Heart right ventricle (tissue), 16 donors: ENCODE results near the gene DOCK4. TPM values are rescaled to one million over a fixed set of nuclear protein-coding genes. Genes with fewer than 3 reads are reported as not detected.
A peak's percentile ranks its signal among the peaks of the same experiment; 100 is the strongest.

Source experiments
- ATAC-seq, 8 donors: fragments of 200-7000 bp; cut with Tn5 transposase; one replicate each; pipeline ENCODE4 v1.9.1; 2020; ENCODE audit warnings: mild to moderate bottlenecking in 8 of 8, moderate library complexity in 8 of 8, moderate number of reproducible peaks in 1 of 8
- DNase-seq, 2 donors: peaks; one replicate each; pipeline ENCODE4 v3.0.0-alpha.2; 2020
- H3K27ac ChIP-seq, 10 donors: fragments of 200-600 bp; sonication (generic) in 2 of 10; one replicate each; pipeline versions ENCODE4 v1.5.0 to v1.8.0; 2020 to 2022; ENCODE audit warnings: mild to moderate bottlenecking in 3 of 10
- H3K27me3 ChIP-seq, 7 donors: fragments of 200-600 bp; one replicate each; pipeline ENCODE4 v1.8.0; 2021 to 2022; ENCODE audit warnings: mild to moderate bottlenecking in 2 of 7
- H3K36me3 ChIP-seq, 9 donors: fragments of 200-600 bp; sonication (generic) in 1 of 9; one replicate each; pipeline versions ENCODE4 v1.5.0 to v1.8.0; 2020 to 2022; ENCODE audit warnings: mild to moderate bottlenecking in 2 of 9
- H3K4me1 ChIP-seq, 9 donors: fragments of 200-600 bp; sonication (generic) in 1 of 9; one replicate each; pipeline versions ENCODE4 v1.5.0 to v1.8.0; 2020 to 2022; ENCODE audit warnings: mild to moderate bottlenecking in 4 of 9
- H3K4me3 ChIP-seq, 10 donors: fragments of 200-600 bp; sonication (generic) in 2 of 10; one replicate each; pipeline versions ENCODE4 v1.5.0 to v1.8.0; 2020 to 2022; ENCODE audit warnings: mild to moderate bottlenecking in 7 of 10, moderate library complexity in 2 of 10
- H3K9me3 ChIP-seq, 11 donors: fragments of 200-600 bp in 10 of 11; sonication (generic) in 2 of 11; one replicate each; pipeline versions ENCODE4 v1.5.0 to v1.8.0; 2013 to 2022; ENCODE audit warnings: mild to moderate bottlenecking in 2 of 11, control low read depth in 1 of 11, moderate library complexity in 1 of 11
- WGBS, 2 donors: extraction: QIAGEN DNeasy Blood & Tissue Kit; methylation state at CpG; one replicate each; pipeline ENCODE4 v1.1.7; 2013; ENCODE audit warnings: inconsistent platforms in 1 of 2; 5-methylcytosine and 5-hydroxymethylcytosine counted together
- intact Hi-C, 10 donors: fragments of 100-400 bp; cut with DNase I; formaldehyde crosslinking; loops; one replicate each; pipeline versions ENCODE4 v1.11.1 to v1.14.2; 2022
- polyA plus RNA-seq, 2 donors: library from polyadenylated mRNA; stranded (reverse); fragments of 200-250 nt; gene quantifications; one replicate each; pipeline ENCODE4 v1.2.3, GENCODE V29; 2013
- total RNA-seq, 10 donors: library from RNA; stranded (reverse); fragmentation: NEBNext Ultra II Directional in 3 of 10; extraction: Animal tissue kit (Norgen Biotek cat#: 25700) in 3 of 10; gene quantifications; one replicate each; pipeline versions ENCODE4 v1.2.1 to v1.2.4, GENCODE V29; 2021 to 2023
- TF ChIP-seq, protein P1 (sequence below), 9 donors: fragments of 200-600 bp; sonication (generic) in 2 of 9; IDR thresholded peaks; one replicate each; pipeline versions ENCODE4 v1.5.0 to v1.8.0; 2021 to 2022; ENCODE audit warnings: antibody characterized with exemption in 9 of 9, mild to moderate bottlenecking in 5 of 9, moderate library complexity in 1 of 9
- donor health status: Arrhythmogenic right ventricular cardiomyopathy.
- donor health status: ischemic (EF 13 %, LVEDD 7.1; RV severe dilation, severe dysfunction).
- donor health status: healthy with polysubstance abuse.
- donor health status: DM: no; HTN: yes; CAD: no.
- donor health status: DM: no; HTN: no; CAD: no.
- donor health status: ischemic (EF 25% LVEDD 6.9; RV normal size, moderate dysfunction).
- donor health status: ischemic (EF 25% LVEDD 5.7; RV mildly dilated, moderate dysfunction).
- donor health status: healthy.
- donor health status: DM: yes; HTN: yes; CAD: no.
- donor health status: Ischemic cardiomyopathy.
- donor health status: ischemic (EF 35%, LVEDD 5.7; RV mildly dilated, moderate dysfunction).
- donor health status: nonischemic (EF 11% LVEDD 7.7; RV severe dilation, severe dysfunction).
- donor health status: DM: yes; HTN: yes; CAD: no.
- donor health status: PGD.
- donor health status: ischemic (EF 29% LVEDD 5.4; RV normal size, mild dysfunction).
- donor health status: nonischemic (EF 23%, LVEDD 6.1; RV moderate dilation, normal function).

Gene DOCK4
- total and polyA plus RNA-seq, 12 donors, result 2.6 to 26.8 (median 14.7) TPM

DNA sequence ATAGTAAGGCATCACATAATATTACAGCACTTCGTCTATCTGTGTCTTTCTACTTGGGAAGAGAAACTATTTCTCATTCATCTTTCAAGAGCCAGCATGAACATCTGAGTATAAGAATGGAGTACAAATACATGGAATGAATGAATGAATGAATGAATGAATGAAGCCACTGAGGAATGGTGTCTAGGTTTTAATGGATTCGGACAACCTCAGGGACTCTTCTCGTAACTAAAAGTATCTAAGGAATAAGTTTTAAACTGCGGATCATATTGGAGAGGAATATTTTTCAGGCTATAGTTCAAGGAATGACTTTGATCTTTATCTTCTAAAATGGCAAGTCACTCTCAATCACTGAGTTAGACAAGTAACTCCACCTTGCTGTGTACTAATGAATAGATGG is 199.0 kb downstream of the DOCK4 start:
- H3K36me3 ChIP-seq, result peaks cover 0 to 7% (median 0%) of the 10 kb centered on the region in 9 donors
- TF ChIP-seq, protein P1, sequence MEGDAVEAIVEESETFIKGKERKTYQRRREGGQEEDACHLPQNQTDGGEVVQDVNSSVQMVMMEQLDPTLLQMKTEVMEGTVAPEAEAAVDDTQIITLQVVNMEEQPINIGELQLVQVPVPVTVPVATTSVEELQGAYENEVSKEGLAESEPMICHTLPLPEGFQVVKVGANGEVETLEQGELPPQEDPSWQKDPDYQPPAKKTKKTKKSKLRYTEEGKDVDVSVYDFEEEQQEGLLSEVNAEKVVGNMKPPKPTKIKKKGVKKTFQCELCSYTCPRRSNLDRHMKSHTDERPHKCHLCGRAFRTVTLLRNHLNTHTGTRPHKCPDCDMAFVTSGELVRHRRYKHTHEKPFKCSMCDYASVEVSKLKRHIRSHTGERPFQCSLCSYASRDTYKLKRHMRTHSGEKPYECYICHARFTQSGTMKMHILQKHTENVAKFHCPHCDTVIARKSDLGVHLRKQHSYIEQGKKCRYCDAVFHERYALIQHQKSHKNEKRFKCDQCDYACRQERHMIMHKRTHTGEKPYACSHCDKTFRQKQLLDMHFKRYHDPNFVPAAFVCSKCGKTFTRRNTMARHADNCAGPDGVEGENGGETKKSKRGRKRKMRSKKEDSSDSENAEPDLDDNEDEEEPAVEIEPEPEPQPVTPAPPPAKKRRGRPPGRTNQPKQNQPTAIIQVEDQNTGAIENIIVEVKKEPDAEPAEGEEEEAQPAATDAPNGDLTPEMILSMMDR (IDR thresholded peaks at IDR 0.05), result no peak
- H3K4me1 ChIP-seq, result peaks cover 3 to 45% (median 19%) of the 10 kb centered on the region in 9 donors
- H3K4me3 ChIP-seq, result no peak overlapping the region
- DNase-seq, result no peak
- H3K9me3 ChIP-seq, result no peaks in the 10 kb centered on the region
- H3K27ac ChIP-seq, result no peak overlapping the region
- no peaks in the 10 kb centered on the region for H3K27me3 ChIP-seq
- WGBS, 2 donors, result 95 to 97% methylated on average over 4 of the region's 4 CpGs
- ATAC-seq, result no peak
- intact Hi-C loops, result no loop called here

DNA sequence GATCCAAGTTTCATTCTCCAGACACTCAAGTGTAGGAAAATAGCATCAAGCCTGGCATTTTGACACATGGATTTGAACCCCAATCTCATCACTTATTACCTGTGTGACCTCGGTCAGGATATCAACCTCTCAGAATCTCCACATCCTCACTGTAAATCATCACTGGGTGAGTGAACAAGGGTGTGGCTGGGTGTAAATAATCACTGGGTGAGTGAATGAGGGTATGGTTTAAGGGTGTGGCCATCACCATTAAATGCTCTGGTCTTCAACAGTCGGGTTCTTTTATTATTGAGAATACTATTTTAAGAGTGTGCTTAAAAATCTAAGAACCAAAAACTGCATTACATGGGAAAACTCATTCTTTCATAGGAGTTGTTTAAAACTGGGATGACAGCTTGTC is 200.1 kb downstream of the DOCK4 start:
- 94 to 99% methylated on average over 2 of the region's 2 CpGs for WGBS, 2 donors
- DNase-seq, result no peak
- H3K4me3 ChIP-seq, result no peak overlapping the region
- no peak for ATAC-seq
- no peaks in the 10 kb centered on the region for H3K27me3 ChIP-seq
- no peaks in the 10 kb centered on the region for H3K9me3 ChIP-seq
- peaks cover 0 to 7% (median 0%) of the 10 kb centered on the region in 9 donors for H3K36me3 ChIP-seq
- intact Hi-C loops, result no loop called here
- TF ChIP-seq, protein P1 (IDR thresholded peaks at IDR 0.05), result no peak
- H3K27ac ChIP-seq, result no peak overlapping the region
- H3K4me1 ChIP-seq, result peaks cover under 1 to 34% (median 7%) of the 10 kb centered on the region in 9 donors

DNA sequence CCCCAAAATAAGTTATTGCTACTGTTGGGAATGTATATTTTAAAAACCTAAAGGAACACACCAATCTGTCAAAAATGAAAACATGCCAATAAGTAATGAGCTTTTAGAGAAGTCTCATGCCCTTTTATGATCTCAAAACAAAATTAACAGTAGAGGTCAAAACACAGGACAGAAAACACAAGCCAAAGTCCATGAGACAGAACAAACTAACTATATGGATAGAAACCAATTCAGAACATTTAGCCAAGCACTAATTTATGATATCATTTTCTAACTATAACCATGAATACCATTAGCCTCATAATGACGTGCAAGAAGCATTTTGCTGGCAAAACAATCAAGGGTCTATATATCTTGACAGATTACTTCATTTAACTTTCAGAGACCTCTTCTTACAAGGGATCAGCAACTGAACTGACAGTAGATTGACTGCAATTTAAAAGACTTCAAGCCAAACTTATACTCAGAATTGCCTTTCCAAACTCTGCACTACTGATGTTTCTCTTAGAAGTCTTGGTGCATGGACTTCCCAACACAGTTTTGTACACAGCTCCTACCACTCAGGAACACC is 200.9 kb downstream of the DOCK4 start:
- Histone ChIP-seq H3K36me3 (peaks cover 0 to 7% (median 0%) of the 10 kb centered on the region in 9 donors), H3K4me3 (no peak overlapping the region), H3K27ac (no peak overlapping the region), H3K9me3 (no peaks in the 10 kb centered on the region), H3K27me3 (no peaks in the 10 kb centered on the region), H3K4me1 (peaks cover 0 to 26% (median 0%) of the 10 kb centered on the region in 9 donors)
- 17 to 18% methylated on average over 1 of the region's 1 CpG for WGBS, 2 donors
- TF ChIP-seq, protein P1 (IDR thresholded peaks at IDR 0.05), result no peak
- intact Hi-C loops, result no loop called here
- no peak for ATAC-seq
- DNase-seq, result no peak

DNA sequence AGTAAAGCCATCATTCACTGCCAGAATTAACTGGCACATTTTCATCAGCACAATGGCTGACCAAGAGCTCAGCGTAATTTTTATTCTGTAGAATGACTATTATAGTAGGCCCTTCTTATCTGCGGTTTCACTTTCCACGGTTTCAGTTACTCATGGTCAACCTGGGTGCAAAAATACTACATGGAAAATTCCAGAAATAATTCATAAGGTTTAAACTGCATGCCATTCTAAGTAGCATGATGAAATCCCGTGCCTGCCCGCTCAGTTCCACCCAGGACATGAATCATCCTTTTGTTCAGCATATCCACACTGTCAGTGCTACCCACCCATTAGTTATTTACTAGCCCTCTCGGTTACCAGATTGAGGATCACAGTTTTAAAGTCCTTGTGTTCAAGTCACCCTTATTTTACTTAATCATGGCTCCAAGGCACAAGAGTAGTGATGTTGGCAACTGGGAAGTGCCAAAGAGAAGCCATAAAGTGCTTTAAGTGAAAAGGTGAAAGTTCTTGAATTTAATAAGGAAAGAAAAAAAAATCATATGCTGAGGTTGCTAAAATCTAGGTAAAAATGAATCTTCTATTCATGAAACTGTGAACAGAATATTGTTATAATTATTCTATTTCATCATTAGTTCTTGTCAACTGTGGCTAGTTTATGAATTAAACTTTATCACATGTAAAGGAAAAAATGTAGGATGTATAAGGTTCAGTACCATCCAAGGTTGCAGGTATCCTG is 204.9 kb downstream of the DOCK4 start:
- Histone ChIP-seq H3K9me3 (no peaks in the 10 kb centered on the region), H3K36me3 (peaks cover 0 to 7% (median 0%) of the 10 kb centered on the region in 9 donors), H3K27me3 (no peaks in the 10 kb centered on the region), H3K4me3 (no peak overlapping the region), H3K27ac (no peak overlapping the region), H3K4me1 (peaks cover 0 to 17% (median 0%) of the 10 kb centered on the region in 9 donors)
- TF ChIP-seq, protein P1 (IDR thresholded peaks at IDR 0.05), result no peak
- DNase-seq, result no peak
- ATAC-seq, result peak in 1 of 8 donors; percentile 79
- intact Hi-C loops, result no loop called here
- WGBS, 2 donors, result 85 to 90% methylated on average over 6 of the region's 6 CpGs
